ENCODE measurements around the gene GGT6. TPM values are rescaled to one million over a fixed set of nuclear protein-coding genes. Genes with fewer than 3 reads are reported as not detected.

The GGT6 gene
- total RNA-seq, 4 donors from 2014 or later: not detected

- 88% methylated on average over 9 of the region's 10 CpGs for WGBS
- Histone ChIP-seq H3K9me3 (no peaks in the 10 kb centered on the region), H3K4me1 (peaks cover 13 to 51% (median 47%) of the 10 kb centered on the region in 4 donors), H3K4me3 (no peak overlapping the region), H3K36me3 (no peaks in the 10 kb centered on the region), H3K27ac (replicated peaks in 1 of 4) (peak overlapping the region in 3 of 4 donors; percentile 35 to 72 (median 58)), H3K27me3 (peaks cover 0 to 3% (median 0%) of the 10 kb centered on the region in 4 donors)
- no peak for DNase-seq (ENCODE audit: extremely low spot score)
- intact Hi-C loops (cut with DNase I): no loop called here
- TF ChIP-seq EP300 (IDR thresholded peaks at IDR 0.05): no peak
- no peak for TF ChIP-seq POLR2AphosphoS5 (IDR thresholded peaks at IDR 0.05)
Measured at GRCh38 chr17:4511199-4511932, 49.0 kb downstream of the GGT6 start.

GRCh38 chr17:4510618-4510941 lies 49.8 kb downstream of the GGT6 start:
- no peaks in the 10 kb centered on the region for H3K36me3 ChIP-seq
- H3K27me3 ChIP-seq: peaks cover 0 to 11% (median 0%) of the 10 kb centered on the region in 4 donors
- no peaks in the 10 kb centered on the region for H3K9me3 ChIP-seq
- no peak for DNase-seq (ENCODE audit: extremely low spot score)
- H3K27ac ChIP-seq (replicated peaks in 1 of 4): peak overlapping the region in 3 of 4 donors; percentile 35 to 72 (median 58)
- H3K4me3 ChIP-seq: no peak overlapping the region
- 63% methylated on average over 11 of the region's 11 CpGs for WGBS
- TF ChIP-seq EP300 (IDR thresholded peaks at IDR 0.05) (no peak), POLR2A (IDR thresholded peaks at IDR 0.05; ENCODE audit: low read depth) (no peak), CTCF (IDR thresholded peaks at IDR 0.05) (no peak), POLR2AphosphoS5 (IDR thresholded peaks at IDR 0.05) (no peak)
- intact Hi-C loops (cut with DNase I): no loop called here
- H3K4me1 ChIP-seq: peaks cover 16 to 58% (median 55%) of the 10 kb centered on the region in 4 donors

- H3K27ac ChIP-seq (replicated peaks in 1 of 4): peak overlapping the region; percentile 4 to 72 (median 46)
- H3K36me3 ChIP-seq: no peaks in the 10 kb centered on the region
- H3K4me3 ChIP-seq: no peak overlapping the region
- peaks cover 0 to 14% (median 0%) of the 10 kb centered on the region in 4 donors for H3K27me3 ChIP-seq
- intact Hi-C loops (cut with DNase I): no loop called here
- peaks cover 16 to 60% (median 58%) of the 10 kb centered on the region in 4 donors for H3K4me1 ChIP-seq
- 72% methylated on average over 16 of the region's 21 CpGs for WGBS
- no peaks in the 10 kb centered on the region for H3K9me3 ChIP-seq
- TF ChIP-seq POLR2AphosphoS5 (IDR thresholded peaks at IDR 0.05): no peak
- no peak for TF ChIP-seq POLR2A (IDR thresholded peaks at IDR 0.05; ENCODE audit: low read depth)
- no peak for TF ChIP-seq EP300 (IDR thresholded peaks at IDR 0.05)
- no peak for TF ChIP-seq CTCF (IDR thresholded peaks at IDR 0.05)
- no peak for DNase-seq (ENCODE audit: extremely low spot score)
Measured at GRCh38 chr17:4509923-4510617, 50.3 kb downstream of the GGT6 start.

- TF ChIP-seq POLR2AphosphoS5 (IDR thresholded peaks at IDR 0.05) (no peak), POLR2A (IDR thresholded peaks at IDR 0.05; ENCODE audit: low read depth) (no peak), EP300 (IDR thresholded peaks at IDR 0.05) (no peak), CTCF (IDR thresholded peaks at IDR 0.05) (no peak)
- WGBS: 70% methylated on average over 8 of the region's 8 CpGs
- Histone ChIP-seq H3K4me1 (peaks cover 16 to 65% (median 61%) of the 10 kb centered on the region in 4 donors), H3K27me3 (peaks cover 0 to 21% (median 0%) of the 10 kb centered on the region in 4 donors), H3K36me3 (no peaks in the 10 kb centered on the region), H3K9me3 (no peaks in the 10 kb centered on the region), H3K27ac (replicated peaks in 1 of 4) (peak overlapping the region; percentile 11 to 72 (median 46)), H3K4me3 (no peak overlapping the region)
- intact Hi-C loops (cut with DNase I): no loop called here
- DNase-seq (ENCODE audit: extremely low spot score): no peak
Measured at GRCh38 chr17:4509401-4509800, 51.0 kb downstream of the GGT6 start.

- 92% methylated on average over 3 of the region's 3 CpGs for WGBS
- H3K4me1 ChIP-seq: peaks cover 16 to 73% (median 70%) of the 10 kb centered on the region in 4 donors
- H3K4me3 ChIP-seq: no peak overlapping the region
- DNase-seq (ENCODE audit: extremely low spot score): no peak
- intact Hi-C loops (cut with DNase I): no loop called here
- H3K9me3 ChIP-seq: no peaks in the 10 kb centered on the region
- peak overlapping the region in 3 of 4 donors; percentile 55 to 72 (median 58) for H3K27ac ChIP-seq (replicated peaks in 1 of 4)
- no peaks in the 10 kb centered on the region for H3K36me3 ChIP-seq
- H3K27me3 ChIP-seq: peaks cover 0 to 33% (median 1%) of the 10 kb centered on the region in 4 donors
- TF ChIP-seq EP300 (IDR thresholded peaks at IDR 0.05): no peak
Measured at GRCh38 chr17:4508207-4508606, 52.2 kb downstream of the GGT6 start.
